Breast epithelium (tissue), 3 donors: ENCODE data around the gene G0S2.

Source experiments
- POLR2AphosphoS5 ChIP-seq, 3 donors: sonication (generic); formaldehyde crosslinking; IDR thresholded peaks; one replicate each; pipeline ENCODE4 v1.6.1; 2017; ENCODE audit warnings: antibody characterized with exemption in 3 of 3
- TF ChIP-seq, protein P1 (sequence below), 3 donors: fragments of 450-650 bp; IDR thresholded peaks; one replicate each; pipeline ENCODE4 v1.5.1; 2016 to 2017; ENCODE audit warnings: antibody characterized with exemption in 3 of 3, mild to moderate bottlenecking in 3 of 3, moderate library complexity in 3 of 3

DNA sequence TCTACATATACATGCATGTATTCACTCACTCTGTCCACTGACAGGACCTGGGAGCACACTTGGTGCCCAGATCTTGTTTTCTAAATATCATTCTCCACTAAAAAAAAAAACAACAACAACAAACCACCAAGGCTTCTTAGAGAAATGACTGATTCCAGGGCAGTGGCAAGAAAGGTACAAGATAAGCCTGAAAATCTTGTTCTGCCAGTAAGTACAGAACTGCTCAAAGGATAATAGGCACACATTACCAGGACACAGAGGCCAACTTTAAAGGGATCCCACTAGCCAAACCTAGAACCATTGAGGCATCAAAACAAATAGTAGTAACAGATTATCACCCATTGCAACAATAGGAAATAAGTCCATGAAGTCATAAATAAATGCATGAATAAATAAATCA, 40.1 kb downstream of the G0S2 start:
- no peak for TF ChIP-seq POLR2AphosphoS5 (IDR thresholded peaks at IDR 0.05)
- TF ChIP-seq, protein P1, sequence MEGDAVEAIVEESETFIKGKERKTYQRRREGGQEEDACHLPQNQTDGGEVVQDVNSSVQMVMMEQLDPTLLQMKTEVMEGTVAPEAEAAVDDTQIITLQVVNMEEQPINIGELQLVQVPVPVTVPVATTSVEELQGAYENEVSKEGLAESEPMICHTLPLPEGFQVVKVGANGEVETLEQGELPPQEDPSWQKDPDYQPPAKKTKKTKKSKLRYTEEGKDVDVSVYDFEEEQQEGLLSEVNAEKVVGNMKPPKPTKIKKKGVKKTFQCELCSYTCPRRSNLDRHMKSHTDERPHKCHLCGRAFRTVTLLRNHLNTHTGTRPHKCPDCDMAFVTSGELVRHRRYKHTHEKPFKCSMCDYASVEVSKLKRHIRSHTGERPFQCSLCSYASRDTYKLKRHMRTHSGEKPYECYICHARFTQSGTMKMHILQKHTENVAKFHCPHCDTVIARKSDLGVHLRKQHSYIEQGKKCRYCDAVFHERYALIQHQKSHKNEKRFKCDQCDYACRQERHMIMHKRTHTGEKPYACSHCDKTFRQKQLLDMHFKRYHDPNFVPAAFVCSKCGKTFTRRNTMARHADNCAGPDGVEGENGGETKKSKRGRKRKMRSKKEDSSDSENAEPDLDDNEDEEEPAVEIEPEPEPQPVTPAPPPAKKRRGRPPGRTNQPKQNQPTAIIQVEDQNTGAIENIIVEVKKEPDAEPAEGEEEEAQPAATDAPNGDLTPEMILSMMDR (IDR thresholded peaks at IDR 0.05): no peak
